ENCODE results near the gene GRIP2.

GRIP2 gene

DNA sequence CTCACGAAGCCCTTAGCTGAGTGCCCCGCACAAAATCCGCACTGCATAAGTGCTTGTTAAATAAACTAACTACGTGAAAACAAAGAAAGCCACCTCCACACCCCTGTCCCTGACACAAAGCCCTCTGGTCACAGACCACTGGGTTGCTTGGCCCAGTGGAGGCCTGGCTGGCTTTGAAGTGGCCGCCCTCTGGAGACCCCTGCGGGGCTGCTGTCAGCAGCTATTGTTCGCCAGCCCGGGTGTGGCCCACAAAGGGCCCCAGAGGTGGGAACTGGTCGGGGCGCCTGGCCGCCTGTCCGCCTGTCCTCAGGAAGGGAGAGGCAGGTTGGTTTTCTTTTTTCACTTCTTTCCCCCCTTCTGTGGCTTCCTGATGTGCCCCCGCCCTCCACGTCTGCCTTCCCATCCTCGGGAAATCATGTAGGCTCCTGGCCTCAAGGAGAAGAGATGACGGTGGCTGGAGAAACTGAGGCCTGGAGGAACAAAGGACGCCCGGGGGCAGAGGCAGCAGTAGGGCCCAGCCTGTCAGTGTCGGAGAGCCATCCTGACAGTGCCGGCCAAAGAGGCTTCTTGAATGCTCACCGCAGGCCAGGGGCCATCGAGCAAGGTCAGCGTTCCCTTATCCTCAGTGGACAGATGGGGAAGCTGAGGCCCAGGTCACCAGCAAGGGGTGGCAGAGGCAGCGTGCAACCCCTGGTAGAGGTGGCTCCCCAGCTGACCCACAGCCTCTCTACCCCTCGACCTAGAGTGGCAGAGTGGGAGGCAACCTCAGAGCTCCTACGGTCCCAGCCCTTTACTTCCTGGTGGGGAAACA, 76.6 kb downstream of the GRIP2 start:
- DNase-seq = no peak
- Histone ChIP-seq H3K4me2 (ENCODE audit: low read length, poor library complexity, severe bottlenecking) (no peak overlapping the region), H3K9ac (ENCODE audit: low read length) (no peak overlapping the region), H2AFZ (ENCODE audit: low read depth, low read length) (no peak overlapping the region), H3K18ac (ENCODE audit: low read depth in 1 of 2, low read length in 2 of 2) (no peak overlapping the region), H3K4me1 (ENCODE audit: control insufficient read depth, insufficient read depth, low read depth, low read length) (peaks cover 49% of the 10 kb centered on the region), H4K8ac (ENCODE audit: low read length) (no peak overlapping the region), H3K79me1 (replicated peaks; ENCODE audit: low read length, poor library complexity, severe bottlenecking) (peaks cover 6% of the 10 kb centered on the region), H2AK5ac (ENCODE audit: low read length, severe bottlenecking) (peak overlapping the region; percentile 59), H3K36me3 (ENCODE audit: control insufficient read depth in 1 of 2, insufficient read depth in 2 of 2, low read depth in 1 of 2, low read length in 2 of 2) (peaks cover 62 to 84% of the 10 kb centered on the region in 2 experiments), H3K14ac (ENCODE audit: low read length in 2 of 2) (no peak overlapping the region), H3K23ac (ENCODE audit: low read length in 2 of 2) (no peak overlapping the region), H4K91ac (ENCODE audit: low read length) (no peak overlapping the region), H2BK5ac (ENCODE audit: low read depth, low read length, poor library complexity, severe bottlenecking) (no peak overlapping the region), H3K27ac (ENCODE audit: low read length, poor library complexity, severe bottlenecking) (no peak overlapping the region), H2BK12ac (ENCODE audit: low read length in 2 of 2) (no peak overlapping the region), H3K4ac (ENCODE audit: low read depth in 1 of 2, low read length in 2 of 2) (no peak overlapping the region), H2BK120ac (ENCODE audit: low read depth, low read length) (no peak overlapping the region), H2BK15ac (ENCODE audit: low read depth, poor library complexity, severe bottlenecking) (peak overlapping the region; percentile 20), H3K4me3 (ENCODE audit: insufficient read depth in 1 of 2, low read depth in 1 of 2, low read length in 2 of 2) (no peak overlapping the region), H3K9me3 (ENCODE audit: control insufficient read depth, low read length) (no peaks in the 10 kb centered on the region), H3K27me3 (ENCODE audit: control insufficient read depth in 1 of 2, insufficient read depth in 1 of 2, low read length in 2 of 2) (no peaks in the 10 kb centered on the region)
- 89% methylated on average over 19 of the region's 26 CpGs for WGBS

DNA sequence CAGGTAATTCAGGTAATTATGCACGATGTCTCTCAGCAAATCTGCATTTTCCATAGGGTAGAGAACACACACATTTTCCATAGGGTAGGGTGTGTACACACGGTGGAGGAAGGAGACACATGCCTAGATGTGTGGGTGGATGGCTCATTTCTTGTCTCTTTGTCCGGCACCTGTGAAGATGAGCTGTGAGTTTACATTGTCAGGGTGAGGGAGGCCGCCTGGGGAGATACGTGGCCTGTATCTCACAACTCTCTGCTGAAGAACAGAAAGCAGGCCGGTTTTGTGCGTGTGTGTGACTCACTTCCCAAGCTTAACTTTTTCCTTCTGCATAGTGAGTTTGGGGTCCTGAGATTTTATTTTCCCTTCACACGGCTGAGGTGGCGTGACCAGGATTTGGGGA, 77.4 kb downstream of the GRIP2 start:
- H2BK120ac ChIP-seq (ENCODE audit: low read depth, low read length) = no peak overlapping the region
- no peak overlapping the region for H2BK15ac ChIP-seq (ENCODE audit: low read depth, poor library complexity, severe bottlenecking)
- no peak overlapping the region for H3K4ac ChIP-seq (ENCODE audit: low read depth in 1 of 2, low read length in 2 of 2)
- H3K18ac ChIP-seq (ENCODE audit: low read depth in 1 of 2, low read length in 2 of 2) = no peak overlapping the region
- H4K91ac ChIP-seq (ENCODE audit: low read length) = peak overlapping the region; percentile 46
- peak overlapping the region; percentile 28 for H3K27ac ChIP-seq (ENCODE audit: low read length, poor library complexity, severe bottlenecking)
- H3K27me3 ChIP-seq (ENCODE audit: control insufficient read depth in 1 of 2, insufficient read depth in 1 of 2, low read length in 2 of 2) = no peaks in the 10 kb centered on the region
- no peak overlapping the region for H2AFZ ChIP-seq (ENCODE audit: low read depth, low read length)
- no peak overlapping the region for H2BK12ac ChIP-seq (ENCODE audit: low read length in 2 of 2)
- 78% methylated on average over 9 of the region's 9 CpGs for WGBS
- H3K9me3 ChIP-seq (ENCODE audit: control insufficient read depth, low read length) = no peaks in the 10 kb centered on the region
- no peak overlapping the region for H3K23ac ChIP-seq (ENCODE audit: low read length in 2 of 2)
- H4K8ac ChIP-seq (ENCODE audit: low read length) = no peak overlapping the region
- H3K4me2 ChIP-seq (ENCODE audit: low read length, poor library complexity, severe bottlenecking) = no peak overlapping the region
- H3K4me1 ChIP-seq (ENCODE audit: control insufficient read depth, insufficient read depth, low read depth, low read length) = peaks cover 55% of the 10 kb centered on the region
- no peak overlapping the region for H3K14ac ChIP-seq (ENCODE audit: low read length in 2 of 2)
- DNase-seq = peak; percentile 47
- peak overlapping the region; percentile 30 for H2AK5ac ChIP-seq (ENCODE audit: low read length, severe bottlenecking)
- no peak overlapping the region for H3K4me3 ChIP-seq (ENCODE audit: insufficient read depth in 1 of 2, low read depth in 1 of 2, low read length in 2 of 2)
- peaks cover 4% of the 10 kb centered on the region for H3K79me1 ChIP-seq (replicated peaks; ENCODE audit: low read length, poor library complexity, severe bottlenecking)
- H2BK5ac ChIP-seq (ENCODE audit: low read depth, low read length, poor library complexity, severe bottlenecking) = no peak overlapping the region
- H3K36me3 ChIP-seq (ENCODE audit: control insufficient read depth in 1 of 2, insufficient read depth in 2 of 2, low read depth in 1 of 2, low read length in 2 of 2) = peaks cover 58 to 77% of the 10 kb centered on the region in 2 experiments
- H3K9ac ChIP-seq (ENCODE audit: low read length) = no peak overlapping the region

DNA sequence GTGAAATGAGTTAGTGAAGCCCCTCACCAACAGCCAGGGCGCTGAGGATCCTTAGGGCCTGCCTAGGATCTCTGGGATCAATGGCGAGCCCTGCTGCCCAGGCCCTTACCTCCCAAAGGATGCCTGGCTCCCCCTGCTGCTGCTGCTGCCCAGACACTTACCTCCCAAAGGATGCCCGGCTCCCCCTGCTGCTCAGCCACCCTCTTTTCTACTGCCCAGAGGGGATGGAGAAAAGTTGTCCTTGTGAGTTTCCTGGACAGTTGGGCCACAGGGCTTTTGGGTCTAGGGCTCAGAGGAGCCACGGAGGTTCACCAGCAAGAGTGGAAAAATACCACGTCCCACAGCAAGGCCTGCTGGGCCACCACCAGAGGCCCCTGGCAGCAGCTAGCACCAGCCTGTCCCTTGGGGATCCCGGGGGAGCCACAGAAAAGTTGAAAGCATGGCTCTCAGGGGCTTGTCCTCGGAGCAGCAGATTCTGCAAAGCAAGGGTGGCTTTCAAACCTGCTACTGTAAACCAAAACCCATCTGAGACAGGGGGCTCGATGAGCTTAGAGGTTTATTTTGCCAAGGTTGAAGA, 78.3 kb downstream of the GRIP2 start:
- Histone ChIP-seq H2BK5ac (ENCODE audit: low read depth, low read length, poor library complexity, severe bottlenecking) (peak overlapping the region; percentile 33), H3K79me1 (replicated peaks; ENCODE audit: low read length, poor library complexity, severe bottlenecking) (peaks cover 4% of the 10 kb centered on the region), H3K23ac (ENCODE audit: low read length in 2 of 2) (no peak overlapping the region), H2AK5ac (ENCODE audit: low read length, severe bottlenecking) (peak overlapping the region; percentile 45), H3K4ac (ENCODE audit: low read depth in 1 of 2, low read length in 2 of 2) (no peak overlapping the region), H2BK120ac (ENCODE audit: low read depth, low read length) (no peak overlapping the region), H3K4me2 (ENCODE audit: low read length, poor library complexity, severe bottlenecking) (no peak overlapping the region), H3K4me1 (ENCODE audit: control insufficient read depth, insufficient read depth, low read depth, low read length) (peaks cover 60% of the 10 kb centered on the region), H3K9ac (ENCODE audit: low read length) (no peak overlapping the region), H3K9me3 (ENCODE audit: control insufficient read depth, low read length) (no peaks in the 10 kb centered on the region), H3K14ac (ENCODE audit: low read length in 2 of 2) (no peak overlapping the region), H2AFZ (ENCODE audit: low read depth, low read length) (no peak overlapping the region), H4K8ac (ENCODE audit: low read length) (no peak overlapping the region), H3K27ac (ENCODE audit: low read length, poor library complexity, severe bottlenecking) (peak overlapping the region; percentile 94), H4K91ac (ENCODE audit: low read length) (no peak overlapping the region), H2BK15ac (ENCODE audit: low read depth, poor library complexity, severe bottlenecking) (no peak overlapping the region), H3K4me3 (ENCODE audit: insufficient read depth in 1 of 2, low read depth in 1 of 2, low read length in 2 of 2) (no peak overlapping the region), H3K18ac (ENCODE audit: low read depth in 1 of 2, low read length in 2 of 2) (peak overlapping the region in 1 of 2 experiments; percentile 87), H3K27me3 (ENCODE audit: control insufficient read depth in 1 of 2, insufficient read depth in 1 of 2, low read length in 2 of 2) (no peaks in the 10 kb centered on the region), H2BK12ac (ENCODE audit: low read length in 2 of 2) (no peak overlapping the region), H3K36me3 (ENCODE audit: control insufficient read depth in 1 of 2, insufficient read depth in 2 of 2, low read depth in 1 of 2, low read length in 2 of 2) (peaks cover 49 to 72% of the 10 kb centered on the region in 2 experiments)
- peak; percentile 76 for DNase-seq
- 74% methylated on average over 6 of the region's 8 CpGs for WGBS

DNA sequence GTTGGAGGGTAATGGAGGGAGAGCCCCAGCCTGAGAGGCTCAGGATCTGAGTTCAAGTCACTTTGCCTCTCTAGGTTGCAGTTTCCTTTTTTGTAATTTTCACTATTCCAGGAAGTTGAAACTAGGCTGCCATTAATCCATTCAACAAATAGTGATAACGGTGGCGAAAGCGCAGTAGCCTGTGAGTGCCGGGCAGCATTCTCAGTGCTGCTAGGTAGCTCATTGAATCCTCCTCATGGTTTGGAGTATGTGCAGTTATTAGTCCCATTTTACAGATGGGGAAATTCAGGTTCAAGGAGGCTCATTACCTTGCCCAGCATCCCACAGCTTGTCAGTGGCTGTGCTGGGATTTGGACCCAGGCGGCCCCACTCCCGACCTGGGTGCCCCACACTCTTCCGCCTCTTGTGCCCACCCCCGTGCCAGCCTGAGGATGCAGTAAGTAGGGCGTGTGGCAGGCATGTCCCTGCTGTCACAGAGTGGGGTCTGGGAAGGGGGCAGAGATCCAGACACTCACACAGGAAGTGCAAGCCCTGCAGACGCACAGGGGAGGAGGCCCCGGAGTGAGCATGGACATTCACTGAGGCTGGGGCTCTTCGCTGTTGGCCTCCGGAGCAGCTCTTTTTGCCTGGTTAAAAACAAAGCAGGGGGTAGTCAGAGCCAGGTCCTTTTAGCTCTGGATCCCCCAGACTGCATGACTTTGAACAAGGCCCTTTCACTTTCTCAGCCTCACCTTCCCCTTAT, 79.0 kb downstream of the GRIP2 start:
- peak overlapping the region in 1 of 2 experiments; percentile 75 for H2BK12ac ChIP-seq (ENCODE audit: low read length in 2 of 2)

More for the DNA sequence above, 79.0 kb downstream of the GRIP2 start:
- H3K79me1 ChIP-seq (replicated peaks; ENCODE audit: low read length, poor library complexity, severe bottlenecking) = peaks cover 3% of the 10 kb centered on the region
- peak overlapping the region; percentile 94 for H3K27ac ChIP-seq (ENCODE audit: low read length, poor library complexity, severe bottlenecking)
- H4K8ac ChIP-seq (ENCODE audit: low read length) = peak overlapping the region; percentile 73
- peak overlapping the region in 1 of 2 experiments; percentile 49 for H3K4ac ChIP-seq (ENCODE audit: low read depth in 1 of 2, low read length in 2 of 2)
- peaks cover 61% of the 10 kb centered on the region for H3K4me1 ChIP-seq (ENCODE audit: control insufficient read depth, insufficient read depth, low read depth, low read length)
- H4K91ac ChIP-seq (ENCODE audit: low read length) = no peak overlapping the region
- peak overlapping the region; percentile 43 for H2AK5ac ChIP-seq (ENCODE audit: low read length, severe bottlenecking)
- no peak overlapping the region for H3K4me3 ChIP-seq (ENCODE audit: insufficient read depth in 1 of 2, low read depth in 1 of 2, low read length in 2 of 2)
- no peak overlapping the region for H2BK120ac ChIP-seq (ENCODE audit: low read depth, low read length)
- no peak for DNase-seq
- H2BK5ac ChIP-seq (ENCODE audit: low read depth, low read length, poor library complexity, severe bottlenecking) = no peak overlapping the region
- no peak overlapping the region for H3K23ac ChIP-seq (ENCODE audit: low read length in 2 of 2)
- H3K9me3 ChIP-seq (ENCODE audit: control insufficient read depth, low read length) = no peaks in the 10 kb centered on the region
- no peaks in the 10 kb centered on the region for H3K27me3 ChIP-seq (ENCODE audit: control insufficient read depth in 1 of 2, insufficient read depth in 1 of 2, low read length in 2 of 2)
- peaks cover 49 to 70% of the 10 kb centered on the region in 2 experiments for H3K36me3 ChIP-seq (ENCODE audit: control insufficient read depth in 1 of 2, insufficient read depth in 2 of 2, low read depth in 1 of 2, low read length in 2 of 2)
- peak overlapping the region; percentile 10 to 87 for H3K18ac ChIP-seq (ENCODE audit: low read depth in 1 of 2, low read length in 2 of 2)
- H3K9ac ChIP-seq (ENCODE audit: low read length) = peak overlapping the region; percentile 54
- WGBS = 80% methylated on average over 13 of the region's 13 CpGs
- no peak overlapping the region for H2AFZ ChIP-seq (ENCODE audit: low read depth, low read length)
- peak overlapping the region in 1 of 2 experiments; percentile 73 for H3K14ac ChIP-seq (ENCODE audit: low read length in 2 of 2)
- no peak overlapping the region for H3K4me2 ChIP-seq (ENCODE audit: low read length, poor library complexity, severe bottlenecking)
- H2BK15ac ChIP-seq (ENCODE audit: low read depth, poor library complexity, severe bottlenecking) = no peak overlapping the region

All from mesenchymal stem cell (in vitro differentiated cells and primary cell).